ENCODE measurements around the gene HS3ST1.

HS3ST1 gene

GRCh38 chr4:11426003-11426402 is 2.7 kb downstream of the HS3ST1 start:
- no peak overlapping the region for H3K9ac ChIP-seq (ENCODE audit: low read length)
- WGBS (ENCODE audit: extremely low coverage, insufficient coverage, insufficient read length) = no CpG with 5 or more reads among the region's 3 CpGs
- H3K27ac ChIP-seq (ENCODE audit: low read depth, low read length) = no peak overlapping the region
- H2BK120ac ChIP-seq (ENCODE audit: insufficient read depth, low read length, poor library complexity) = no peak overlapping the region
- H3K23ac ChIP-seq (ENCODE audit: low read length) = no peak overlapping the region
- no peak overlapping the region for H2AFZ ChIP-seq (ENCODE audit: insufficient read depth, low read length, poor library complexity)
- H3K4me1 ChIP-seq (ENCODE audit: control insufficient read depth in 1 of 2, insufficient read depth in 2 of 2, low read length in 2 of 2) = peaks cover 9 to 16% of the 10 kb centered on the region in 2 experiments
- no peak overlapping the region for H2BK12ac ChIP-seq (ENCODE audit: low read length)
- no peak overlapping the region for H4K91ac ChIP-seq (ENCODE audit: low read depth, low read length)
- no peak overlapping the region for H2AK5ac ChIP-seq (ENCODE audit: low read length)
- no peak overlapping the region for H3K4ac ChIP-seq (ENCODE audit: low read depth, low read length)
- no peaks in the 10 kb centered on the region for H3K36me3 ChIP-seq (ENCODE audit: control insufficient read depth in 1 of 2, insufficient read depth in 2 of 2, low read length in 2 of 2)
- no peak overlapping the region for H3K4me3 ChIP-seq (ENCODE audit: low read depth, low read length)
- no peaks in the 10 kb centered on the region for H3K9me3 ChIP-seq (ENCODE audit: insufficient read depth, low read depth, low read length)
- no peak overlapping the region for H3K18ac ChIP-seq (ENCODE audit: low read length)
- no peak overlapping the region for H3K4me2 ChIP-seq (ENCODE audit: low read length)
- no peaks in the 10 kb centered on the region for H3K79me2 ChIP-seq (ENCODE audit: control insufficient read depth, insufficient read depth, low read length, poor library complexity)
- H3K14ac ChIP-seq (ENCODE audit: low read length) = no peak overlapping the region
- H4K12ac ChIP-seq (ENCODE audit: low read depth, low read length) = no peak overlapping the region
- no peak overlapping the region for H2BK5ac ChIP-seq (ENCODE audit: low read depth, low read length, poor library complexity)
- peaks cover 7% of the 10 kb centered on the region for H3K27me3 ChIP-seq (ENCODE audit: insufficient read depth, low read length)
- no peak overlapping the region for H4K8ac ChIP-seq (ENCODE audit: low read depth, low read length)
- DNase-seq = no peak
- peaks cover 2% of the 10 kb centered on the region for H3K79me1 ChIP-seq (ENCODE audit: low read length)

DNA sequence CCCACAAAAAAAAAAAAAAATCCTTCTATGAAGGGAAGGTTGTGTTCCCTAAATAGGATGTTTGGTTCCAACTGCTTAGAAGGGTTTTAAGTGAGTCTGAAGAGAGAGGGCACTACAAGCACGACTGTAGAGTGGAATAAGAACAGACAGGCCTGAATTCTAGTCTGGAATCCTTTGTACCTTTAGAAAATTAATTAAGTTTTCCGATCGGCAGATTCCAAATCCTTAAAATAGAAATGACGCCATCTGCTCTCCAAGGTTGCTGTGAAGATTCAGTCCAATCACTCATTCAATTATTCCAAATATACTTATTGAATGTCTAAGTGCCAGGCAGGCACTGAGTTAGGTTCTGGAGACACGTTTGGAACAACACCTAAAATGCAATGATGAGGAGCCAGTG is 3.8 kb downstream of the HS3ST1 start:
- no peak overlapping the region for H3K27ac ChIP-seq (ENCODE audit: low read depth, low read length)
- no peak overlapping the region for H3K18ac ChIP-seq (ENCODE audit: low read length)
- no peak overlapping the region for H2BK12ac ChIP-seq (ENCODE audit: low read length)
- H2AFZ ChIP-seq (ENCODE audit: insufficient read depth, low read length, poor library complexity) = no peak overlapping the region
- H3K4me2 ChIP-seq (ENCODE audit: low read length) = no peak overlapping the region
- H3K14ac ChIP-seq (ENCODE audit: low read length) = no peak overlapping the region
- peaks cover 7% of the 10 kb centered on the region for H3K27me3 ChIP-seq (ENCODE audit: insufficient read depth, low read length)
- no peak overlapping the region for H4K12ac ChIP-seq (ENCODE audit: low read depth, low read length)
- no peak for DNase-seq
- no peak overlapping the region for H3K23ac ChIP-seq (ENCODE audit: low read length)
- H3K79me2 ChIP-seq (ENCODE audit: control insufficient read depth, insufficient read depth, low read length, poor library complexity) = no peaks in the 10 kb centered on the region
- no peak overlapping the region for H2BK5ac ChIP-seq (ENCODE audit: low read depth, low read length, poor library complexity)
- H3K9ac ChIP-seq (ENCODE audit: low read length) = no peak overlapping the region
- H3K9me3 ChIP-seq (ENCODE audit: insufficient read depth, low read depth, low read length) = no peaks in the 10 kb centered on the region
- H3K36me3 ChIP-seq (ENCODE audit: control insufficient read depth in 1 of 2, insufficient read depth in 2 of 2, low read length in 2 of 2) = no peaks in the 10 kb centered on the region
- no peak overlapping the region for H2AK5ac ChIP-seq (ENCODE audit: low read length)
- no peak overlapping the region for H3K4me3 ChIP-seq (ENCODE audit: low read depth, low read length)
- H3K79me1 ChIP-seq (ENCODE audit: low read length) = peaks cover 2% of the 10 kb centered on the region
- H4K91ac ChIP-seq (ENCODE audit: low read depth, low read length) = no peak overlapping the region
- H4K8ac ChIP-seq (ENCODE audit: low read depth, low read length) = no peak overlapping the region
- no CpG with 5 or more reads among the region's 5 CpGs for WGBS (ENCODE audit: extremely low coverage, insufficient coverage, insufficient read length)
- no peak overlapping the region for H3K4ac ChIP-seq (ENCODE audit: low read depth, low read length)
- no peak overlapping the region for H2BK120ac ChIP-seq (ENCODE audit: insufficient read depth, low read length, poor library complexity)
- H3K4me1 ChIP-seq (ENCODE audit: control insufficient read depth in 1 of 2, insufficient read depth in 2 of 2, low read length in 2 of 2) = peaks cover 9 to 16% of the 10 kb centered on the region in 2 experiments

DNA sequence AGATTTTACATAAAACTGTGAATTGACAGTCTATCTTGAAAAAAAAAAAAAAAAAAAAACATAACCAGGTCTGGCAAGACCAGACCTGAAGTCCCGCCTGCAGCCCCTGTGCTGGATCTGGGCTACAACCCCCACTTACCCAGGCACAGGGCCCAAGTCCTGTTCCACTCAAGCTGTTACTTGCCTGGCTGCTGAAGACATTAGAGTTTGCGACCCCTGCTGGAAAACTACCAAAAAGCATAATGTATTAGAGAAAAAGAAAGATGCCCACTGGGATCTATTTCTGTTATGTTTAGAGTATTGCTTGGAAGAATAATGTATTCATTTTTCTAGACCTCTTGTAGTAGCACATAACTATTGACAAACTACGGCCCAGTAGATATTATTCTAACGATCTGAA is 4.7 kb downstream of the HS3ST1 start:
- no CpG with 5 or more reads among the region's 4 CpGs for WGBS (ENCODE audit: extremely low coverage, insufficient coverage, insufficient read length)
- peak; percentile 19 to 75 for DNase-seq
- Histone ChIP-seq H3K14ac (ENCODE audit: low read length) (no peak overlapping the region), H3K9ac (ENCODE audit: low read length) (no peak overlapping the region), H2BK5ac (ENCODE audit: low read depth, low read length, poor library complexity) (no peak overlapping the region), H3K4ac (ENCODE audit: low read depth, low read length) (no peak overlapping the region), H3K79me1 (ENCODE audit: low read length) (peaks cover 2% of the 10 kb centered on the region), H3K23ac (ENCODE audit: low read length) (no peak overlapping the region), H3K4me1 (ENCODE audit: control insufficient read depth in 1 of 2, insufficient read depth in 2 of 2, low read length in 2 of 2) (peaks cover 9 to 14% of the 10 kb centered on the region in 2 experiments), H3K4me2 (ENCODE audit: low read length) (no peak overlapping the region), H2BK12ac (ENCODE audit: low read length) (no peak overlapping the region), H3K27me3 (ENCODE audit: insufficient read depth, low read length) (peaks cover 7% of the 10 kb centered on the region), H4K8ac (ENCODE audit: low read depth, low read length) (no peak overlapping the region), H2AFZ (ENCODE audit: insufficient read depth, low read length, poor library complexity) (no peak overlapping the region), H3K9me3 (ENCODE audit: insufficient read depth, low read depth, low read length) (no peaks in the 10 kb centered on the region), H3K79me2 (ENCODE audit: control insufficient read depth, insufficient read depth, low read length, poor library complexity) (no peaks in the 10 kb centered on the region), H3K36me3 (ENCODE audit: control insufficient read depth in 1 of 2, insufficient read depth in 2 of 2, low read length in 2 of 2) (no peaks in the 10 kb centered on the region), H2AK5ac (ENCODE audit: low read length) (no peak overlapping the region), H4K91ac (ENCODE audit: low read depth, low read length) (no peak overlapping the region), H3K18ac (ENCODE audit: low read length) (no peak overlapping the region), H3K27ac (ENCODE audit: low read depth, low read length) (no peak overlapping the region), H4K12ac (ENCODE audit: low read depth, low read length) (no peak overlapping the region), H3K4me3 (ENCODE audit: low read depth, low read length) (no peak overlapping the region), H2BK120ac (ENCODE audit: insufficient read depth, low read length, poor library complexity) (no peak overlapping the region)

DNA sequence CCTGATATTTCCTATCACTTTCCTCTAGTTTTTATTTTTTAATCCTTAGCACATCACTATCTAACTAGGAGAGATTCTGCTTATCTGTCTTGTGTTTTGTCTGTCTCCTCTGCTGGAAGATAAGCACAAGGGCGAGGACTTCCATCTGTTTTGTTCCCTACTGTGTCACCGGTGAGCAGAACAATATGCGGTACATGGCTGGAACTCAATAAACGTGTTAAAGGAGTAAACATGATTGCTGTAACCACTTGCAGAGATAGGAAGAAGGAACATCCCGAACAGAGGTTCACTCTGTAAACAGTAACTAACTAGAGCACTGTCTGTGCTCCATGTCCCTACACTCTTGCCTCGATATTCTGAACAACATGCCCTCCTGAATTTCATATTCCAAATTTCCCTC is 5.2 kb downstream of the HS3ST1 start:
- H2AFZ ChIP-seq (ENCODE audit: insufficient read depth, low read length, poor library complexity) = no peak overlapping the region

More for the DNA sequence above, 5.2 kb downstream of the HS3ST1 start:
- no CpG with 5 or more reads among the region's 6 CpGs for WGBS (ENCODE audit: extremely low coverage, insufficient coverage, insufficient read length)
- DNase-seq = no peak
- Histone ChIP-seq H3K9ac (ENCODE audit: low read length) (no peak overlapping the region), H2BK120ac (ENCODE audit: insufficient read depth, low read length, poor library complexity) (no peak overlapping the region), H3K27me3 (ENCODE audit: insufficient read depth, low read length) (peaks cover 7% of the 10 kb centered on the region), H4K8ac (ENCODE audit: low read depth, low read length) (no peak overlapping the region), H2AK5ac (ENCODE audit: low read length) (no peak overlapping the region), H3K27ac (ENCODE audit: low read depth, low read length) (no peak overlapping the region), H3K4me3 (ENCODE audit: low read depth, low read length) (no peak overlapping the region), H4K12ac (ENCODE audit: low read depth, low read length) (no peak overlapping the region), H3K9me3 (ENCODE audit: insufficient read depth, low read depth, low read length) (no peaks in the 10 kb centered on the region), H3K4ac (ENCODE audit: low read depth, low read length) (no peak overlapping the region), H3K4me2 (ENCODE audit: low read length) (no peak overlapping the region), H3K79me1 (ENCODE audit: low read length) (peaks cover 2% of the 10 kb centered on the region), H3K18ac (ENCODE audit: low read length) (no peak overlapping the region), H3K79me2 (ENCODE audit: control insufficient read depth, insufficient read depth, low read length, poor library complexity) (no peaks in the 10 kb centered on the region), H3K36me3 (ENCODE audit: control insufficient read depth in 1 of 2, insufficient read depth in 2 of 2, low read length in 2 of 2) (no peaks in the 10 kb centered on the region), H2BK5ac (ENCODE audit: low read depth, low read length, poor library complexity) (no peak overlapping the region), H2BK12ac (ENCODE audit: low read length) (peak overlapping the region; percentile 3), H3K4me1 (ENCODE audit: control insufficient read depth in 1 of 2, insufficient read depth in 2 of 2, low read length in 2 of 2) (peaks cover 9 to 13% of the 10 kb centered on the region in 2 experiments), H4K91ac (ENCODE audit: low read depth, low read length) (no peak overlapping the region), H3K14ac (ENCODE audit: low read length) (no peak overlapping the region), H3K23ac (ENCODE audit: low read length) (no peak overlapping the region)
